ENCODE data around the gene MED15.

MED15 gene

GRCh38 chr22:20511578-20512229, 4.3 kb downstream of the MED15 start:
- DNase-seq, result no peak

- no peak for DNase-seq
Measured at GRCh38 chr22:20514658-20515406, 7.4 kb downstream of the MED15 start.

- no peak for DNase-seq
Measured at GRCh38 chr22:20516399-20516798, 9.0 kb downstream of the MED15 start.

GRCh38 chr22:20517422-20517821, 10.0 kb downstream of the MED15 start:
- DNase-seq, result no peak

GRCh38 chr22:20517841-20518592, 10.6 kb downstream of the MED15 start:
- no peak for DNase-seq

- DNase-seq, result no peak
Measured at GRCh38 chr22:20519558-20519957, 12.1 kb downstream of the MED15 start.

- no peak for DNase-seq
Measured at GRCh38 chr22:20520093-20520511, 12.7 kb downstream of the MED15 start.

- DNase-seq, result no peak
Measured at GRCh38 chr22:20522134-20523004, 15.0 kb downstream of the MED15 start.

- no peak for DNase-seq
Measured at GRCh38 chr22:20523086-20523983, 15.9 kb downstream of the MED15 start.

GRCh38 chr22:20524004-20524481, 16.6 kb downstream of the MED15 start:
- DNase-seq, result peak; percentile 73

GRCh38 chr22:20525048-20525447, 17.6 kb downstream of the MED15 start:
- no peak for DNase-seq

GRCh38 chr22:20526305-20526627, 18.9 kb downstream of the MED15 start:
- no peak for DNase-seq

- DNase-seq, result no peak
Measured at GRCh38 chr22:20526628-20527355, 19.4 kb downstream of the MED15 start.

GRCh38 chr22:20528405-20528978, 21.1 kb downstream of the MED15 start:
- DNase-seq, result no peak

- no peak for DNase-seq
Measured at GRCh38 chr22:20530368-20531153, 23.2 kb downstream of the MED15 start.

GRCh38 chr22:20531154-20531403, 23.7 kb downstream of the MED15 start:
- DNase-seq, result no peak

GRCh38 chr22:20531404-20532201, 24.2 kb downstream of the MED15 start:
- DNase-seq, result no peak

GRCh38 chr22:20532256-20532993, 25.0 kb downstream of the MED15 start:
- DNase-seq, result no peak

Measured in COR-L47 (cell line).